CD14-positive monocyte (primary cell): ENCODE data around the gene TREML4. TPM values are rescaled to one million over a fixed set of nuclear protein-coding genes. Genes with fewer than 3 reads are reported as not detected.

Source experiments
- DNase-seq, 3 donors: peaks; one replicate each; pipeline ENCODE4 v3.0.0-alpha.2; 2011 to 2022
- H2AFZ ChIP-seq: 2 replicates; pipeline ENCODE4 v1.6.0; 2012; ENCODE audit warnings: mild to moderate bottlenecking, low read depth, low read length, inconsistent platforms; ENCODE audit not compliant: insufficient read depth, poor library complexity, severe bottlenecking
- H3K27ac ChIP-seq, 2 donors: 1 replicate in 1 of 2; 2 replicates in 1 of 2; pipeline ENCODE4 v1.5.1; 2012 to 2013; ENCODE audit warnings: low read length in 2 of 2, control low read depth in 1 of 2, inconsistent platforms in 1 of 2, low read depth in 1 of 2, mild to moderate bottlenecking in 1 of 2
- H3K27me3 ChIP-seq, 2 donors: one replicate each; pipeline versions ENCODE4 v1.6.0 to v1.6.1; 2011 to 2013; ENCODE audit warnings: low read length in 2 of 2; ENCODE audit not compliant: control insufficient read depth in 2 of 2, insufficient read depth in 2 of 2
- H3K36me3 ChIP-seq, 2 donors: replicated peaks in 1 of 2; 1 replicate in 1 of 2; 2 replicates in 1 of 2; pipeline versions ENCODE4 v1.5.1 to v1.6.1; 2012 to 2013; ENCODE audit warnings: low read length in 2 of 2, control low read depth in 1 of 2, inconsistent platforms in 1 of 2, mild to moderate bottlenecking in 1 of 2; ENCODE audit not compliant: insufficient read depth in 2 of 2, control insufficient read depth in 1 of 2
- H3K4me1 ChIP-seq, 2 donors: 1 replicate in 1 of 2; 2 replicates in 1 of 2; pipeline versions ENCODE4 v1.5.1 to v1.6.1; 2012 to 2013; ENCODE audit warnings: low read length in 2 of 2, control low read depth in 1 of 2, inconsistent platforms in 1 of 2, mild to moderate bottlenecking in 1 of 2, moderate library complexity in 1 of 2; ENCODE audit not compliant: insufficient read depth in 2 of 2, control insufficient read depth in 1 of 2
- H3K4me2 ChIP-seq: replicated peaks from 2 replicates; pipeline ENCODE3; 2012; ENCODE audit warnings: low read length, moderate library complexity, mild to moderate bottlenecking; ENCODE audit not compliant: poor library complexity, severe bottlenecking; ENCODE audit errors: extremely low read depth
- H3K4me3 ChIP-seq, 3 experiments: fragments of 200-600 bp in 1 of 3; sonication (generic) in 1 of 3; replicated peaks in 1 of 3; 1 replicate in 2 of 3; 2 replicates in 1 of 3; pipeline ENCODE4 v1.5.1; 2011 to 2013; ENCODE audit warnings: low read length in 3 of 3, mild to moderate bottlenecking in 3 of 3, control low read depth in 2 of 3, low read depth in 2 of 3, inconsistent platforms in 1 of 3, moderate library complexity in 1 of 3
- H3K79me2 ChIP-seq: 2 replicates; pipeline ENCODE4 v1.6.0; 2012; ENCODE audit warnings: mild to moderate bottlenecking, control low read depth, inconsistent platforms, low read length, moderate library complexity; ENCODE audit not compliant: insufficient read depth
- H3K9ac ChIP-seq: 2 replicates; pipeline ENCODE4 v1.6.0; 2017; ENCODE audit warnings: low read length, mild to moderate bottlenecking; ENCODE audit not compliant: insufficient read depth, poor library complexity, severe bottlenecking
- H3K9me3 ChIP-seq, 2 donors: replicated peaks in 1 of 2; 1 replicate in 1 of 2; 2 replicates in 1 of 2; pipeline versions ENCODE4 v1.5.1 to v1.6.1; 2012 to 2013; ENCODE audit warnings: low read length in 2 of 2, control low read depth in 1 of 2; ENCODE audit not compliant: control insufficient read depth in 1 of 2, insufficient read depth in 1 of 2
- H4K20me1 ChIP-seq: 2 replicates; pipeline ENCODE4 v1.6.0; 2012; ENCODE audit warnings: mild to moderate bottlenecking, low read length, control low read depth, moderate library complexity; ENCODE audit not compliant: insufficient read depth
- H3K27ac Mint-ChIP-seq, 7 donors: one replicate each; pipeline ENCODE4 v1.8.0; 2020; ENCODE audit warnings: mild to moderate bottlenecking in 7 of 7, mixed read lengths in 7 of 7, moderate library complexity in 6 of 7, inconsistent platforms in 2 of 7
- H3K27me3 Mint-ChIP-seq, 3 donors: one replicate each; pipeline ENCODE4 v1.8.0; 2021 to 2022; ENCODE audit warnings: low read depth in 3 of 3, mild to moderate bottlenecking in 3 of 3, mixed read lengths in 3 of 3, moderate library complexity in 3 of 3, inconsistent platforms in 1 of 3
- H3K36me3 Mint-ChIP-seq, 2 donors: one replicate each; pipeline ENCODE4 v1.8.0; 2020; ENCODE audit warnings: mixed read lengths in 2 of 2, inconsistent platforms in 1 of 2, mild to moderate bottlenecking in 1 of 2
- H3K4me1 Mint-ChIP-seq: one replicate; pipeline ENCODE4 v1.8.0; 2020; ENCODE audit warnings: mild to moderate bottlenecking, mixed read lengths
- H3K4me3 Mint-ChIP-seq, 2 donors: one replicate each; pipeline ENCODE4 v1.8.0; 2020; ENCODE audit warnings: mild to moderate bottlenecking in 2 of 2, mixed read lengths in 2 of 2, moderate library complexity in 1 of 2
- H3K9me3 Mint-ChIP-seq, 7 donors: one replicate each; pipeline ENCODE4 v1.8.0; 2020 to 2022; ENCODE audit warnings: mixed read lengths in 7 of 7, mild to moderate bottlenecking in 6 of 7, moderate library complexity in 6 of 7, inconsistent platforms in 2 of 7
- WGBS: methylation state at CpG from one replicate; pipeline ENCODE4 v1.1.5; 2013; ENCODE audit warnings: missing lambda C conversion rate; ENCODE audit not compliant: insufficient coverage; 5-methylcytosine and 5-hydroxymethylcytosine counted together
- intact Hi-C, 2 donors: fragments of 100-400 bp; cut with micrococcal nuclease; formaldehyde crosslinking; loops; one replicate each; pipeline versions ENCODE4 v1.15.0 to v1.15.1; 2023
- polyA plus RNA-seq, 3 donors: library from polyadenylated mRNA; depleted of rRNA in 1 of 3; unstranded in 2 of 3; stranded (reverse) in 1 of 3; fragments of 300-500 nt in 2 of 3; fragments of >200 nt in 1 of 3; fragmentation: Illumina TruSeq in 2 of 3; gene quantifications; 1 replicate in 2 of 3; 2 replicates in 1 of 3; pipeline ENCODE4 v1.2.3, GENCODE V29; 2012 to 2021
- TF ChIP-seq, protein P1 (sequence below): fragments of 200-600 bp; IDR thresholded peaks from one replicate; pipeline ENCODE4 v1.8.0; 2022; ENCODE audit warnings: antibody characterized with exemption, mild to moderate bottlenecking

TREML4 gene
- polyA plus RNA-seq, 3 donors = not detected

DNA sequence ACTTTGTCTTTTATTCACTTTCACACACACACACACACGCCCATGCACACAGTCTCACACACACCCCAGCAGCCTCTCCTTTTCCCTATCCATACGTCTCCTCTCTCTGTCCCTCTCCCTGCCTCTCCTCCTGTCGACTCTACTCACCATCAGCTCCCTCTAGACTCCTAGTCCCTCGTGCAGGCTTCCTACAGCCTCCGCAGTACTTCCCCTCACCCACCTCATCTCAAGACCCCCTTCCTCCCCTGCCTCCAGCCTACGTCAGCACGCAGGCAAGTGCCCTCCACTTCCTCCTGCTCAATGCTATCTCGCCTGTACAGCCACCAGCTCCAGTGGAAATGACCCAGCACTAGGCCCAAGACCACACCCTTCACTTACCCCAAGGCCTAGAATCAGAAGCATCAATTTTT, 26.4 kb upstream of the TREML4 start:
- Mint-ChIP-seq H3K9me3 (peaks cover 0 to 2% (median 0%) of the 10 kb centered on the region in 7 donors), H3K27me3 (peaks cover 0 to 3% (median 2%) of the 10 kb centered on the region in 3 donors), H3K4me3 (peak overlapping the region; percentile 1 to 58), H3K4me1 (peaks cover 59% of the 10 kb centered on the region), H3K36me3 (peaks cover 9 to 10% of the 10 kb centered on the region in 2 donors), H3K27ac (peak overlapping the region; percentile 96 to 99 (median 97))
- Histone ChIP-seq H3K4me2 (peak overlapping the region; percentile 56), H4K20me1 (no peaks in the 10 kb centered on the region), H3K4me1 (peaks cover 48 to 52% of the 10 kb centered on the region in 2 donors), H3K79me2 (no peaks in the 10 kb centered on the region), H2AFZ (peak overlapping the region; percentile 44), H3K9ac (no peak overlapping the region), H3K9me3 (no peaks in the 10 kb centered on the region), H3K27ac (peak overlapping the region; percentile 96 to 99), H3K36me3 (no peaks in the 10 kb centered on the region), H3K27me3 (no peaks in the 10 kb centered on the region), H3K4me3 (peak overlapping the region in 1 of 3 experiments; percentile 49)
- intact Hi-C loops = no loop called here
- WGBS = 14% methylated on average over 8 of the region's 8 CpGs
- TF ChIP-seq, protein P1, sequence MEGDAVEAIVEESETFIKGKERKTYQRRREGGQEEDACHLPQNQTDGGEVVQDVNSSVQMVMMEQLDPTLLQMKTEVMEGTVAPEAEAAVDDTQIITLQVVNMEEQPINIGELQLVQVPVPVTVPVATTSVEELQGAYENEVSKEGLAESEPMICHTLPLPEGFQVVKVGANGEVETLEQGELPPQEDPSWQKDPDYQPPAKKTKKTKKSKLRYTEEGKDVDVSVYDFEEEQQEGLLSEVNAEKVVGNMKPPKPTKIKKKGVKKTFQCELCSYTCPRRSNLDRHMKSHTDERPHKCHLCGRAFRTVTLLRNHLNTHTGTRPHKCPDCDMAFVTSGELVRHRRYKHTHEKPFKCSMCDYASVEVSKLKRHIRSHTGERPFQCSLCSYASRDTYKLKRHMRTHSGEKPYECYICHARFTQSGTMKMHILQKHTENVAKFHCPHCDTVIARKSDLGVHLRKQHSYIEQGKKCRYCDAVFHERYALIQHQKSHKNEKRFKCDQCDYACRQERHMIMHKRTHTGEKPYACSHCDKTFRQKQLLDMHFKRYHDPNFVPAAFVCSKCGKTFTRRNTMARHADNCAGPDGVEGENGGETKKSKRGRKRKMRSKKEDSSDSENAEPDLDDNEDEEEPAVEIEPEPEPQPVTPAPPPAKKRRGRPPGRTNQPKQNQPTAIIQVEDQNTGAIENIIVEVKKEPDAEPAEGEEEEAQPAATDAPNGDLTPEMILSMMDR = no peak
- peak in 2 of 3 donors; percentile 20 to 48 for DNase-seq

DNA sequence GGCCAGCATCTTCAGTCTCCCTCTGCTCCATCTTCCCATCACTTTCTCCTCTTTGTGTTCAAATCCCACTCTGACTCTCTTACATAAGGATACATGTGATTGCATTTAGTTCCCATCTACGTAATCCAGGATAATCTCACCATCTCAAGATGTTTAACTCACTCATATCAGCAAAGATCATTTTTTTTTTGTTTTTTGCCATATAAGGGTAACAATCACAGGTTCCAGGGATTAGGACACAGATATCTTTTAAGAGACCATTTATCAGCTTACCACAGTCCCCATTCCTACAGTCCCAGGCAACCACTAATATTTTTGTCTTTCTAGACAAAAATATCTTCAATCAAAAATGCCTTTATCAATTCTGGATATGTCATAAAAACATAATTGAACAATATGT, 24.0 kb upstream of the TREML4 start:
- TF ChIP-seq, protein P1 = no peak
- H3K27ac ChIP-seq = no peak overlapping the region
- no peaks in the 10 kb centered on the region for H3K36me3 Mint-ChIP-seq

More for the DNA sequence above, 24.0 kb upstream of the TREML4 start:
- Histone ChIP-seq H2AFZ (no peak overlapping the region), H4K20me1 (no peaks in the 10 kb centered on the region), H3K4me3 (no peak overlapping the region), H3K9ac (no peak overlapping the region), H3K27me3 (no peaks in the 10 kb centered on the region), H3K79me2 (no peaks in the 10 kb centered on the region), H3K9me3 (peaks cover 0 to 4% of the 10 kb centered on the region in 2 donors), H3K4me1 (peaks cover 40% of the 10 kb centered on the region in 2 donors), H3K4me2 (no peak overlapping the region), H3K36me3 (no peaks in the 10 kb centered on the region)
- Mint-ChIP-seq H3K27me3 (peaks cover 0 to 2% (median 0%) of the 10 kb centered on the region in 3 donors), H3K4me3 (no peak overlapping the region), H3K4me1 (peaks cover 44% of the 10 kb centered on the region), H3K9me3 (peaks cover 2 to 7% (median 4%) of the 10 kb centered on the region in 7 donors), H3K27ac (no peak overlapping the region)
- intact Hi-C loops = no loop called here
- WGBS = 100% methylated on average over 1 of the region's 1 CpG
- DNase-seq = no peak
